IMR-90 (cell line): ENCODE data around the gene AKAP13.
"Not testable (repeated sequence)": the region's sequence is repeated elsewhere in the genome, so short reads cannot be mapped to it uniquely, and the experiment has no call there.

Source experiments
- BHLHE40 ChIP-seq: fragments of 150-350 bp; IDR thresholded peaks from 2 replicates; pipeline ENCODE4 v1.6.1; 2016; ENCODE audit warnings: mild to moderate bottlenecking, low read depth, low read length
- CEBPB ChIP-seq: IDR thresholded peaks from 2 replicates; pipeline ENCODE4 v1.6.1; 2012; ENCODE audit warnings: low read depth, low read length, improper control_type of control experiment
- CHD1 ChIP-seq: IDR thresholded peaks from 2 replicates; pipeline ENCODE4 v1.6.1; 2012; ENCODE audit warnings: low read depth, low read length, improper control_type of control experiment
- CTCF ChIP-seq: conservative IDR thresholded peaks from 2 replicates; pipeline ENCODE4 v1.5.1; 2012; ENCODE audit warnings: mild to moderate bottlenecking, low read depth, low read length, improper control_type of control experiment
- MAZ ChIP-seq: IDR thresholded peaks from 2 replicates; pipeline ENCODE4 v1.6.1; 2012; ENCODE audit warnings: low read depth, mild to moderate bottlenecking, low read length, improper control_type of control experiment, moderate library complexity, borderline replicate concordance
- MXI1 ChIP-seq: IDR thresholded peaks from 2 replicates; pipeline ENCODE4 v1.6.1; 2012; ENCODE audit warnings: low read depth, mild to moderate bottlenecking, low read length, moderate library complexity, borderline replicate concordance
- POLR2A ChIP-seq: IDR thresholded peaks from 2 replicates; pipeline ENCODE4 v1.6.1; 2012; ENCODE audit warnings: mild to moderate bottlenecking, low read depth, low read length
- RAD21 ChIP-seq: IDR thresholded peaks from 2 replicates; pipeline ENCODE4 v1.6.1; 2012; ENCODE audit warnings: low read length, improper control_type of control experiment
- RCOR1 ChIP-seq: IDR thresholded peaks from 2 replicates; pipeline ENCODE4 v1.6.1; 2012; ENCODE audit warnings: mild to moderate bottlenecking, low read length, improper control_type of control experiment; ENCODE audit not compliant: insufficient replicate concordance
- RFX5 ChIP-seq: IDR thresholded peaks from 2 replicates; pipeline ENCODE4 v1.8.0; 2012; ENCODE audit warnings: low read depth, mild to moderate bottlenecking, low read length, moderate library complexity
- TF ChIP-seq, protein P1 (sequence below): fragments of 150-350 bp; IDR thresholded peaks from 2 replicates; pipeline ENCODE4 v1.6.1; 2017; ENCODE audit warnings: mild to moderate bottlenecking, antibody characterized with exemption, low read length, low read depth
- TF ChIP-seq, protein P2 (sequence below): fragments of 150-350 bp; IDR thresholded peaks from 2 replicates; pipeline ENCODE4 v1.6.1; 2016; ENCODE audit warnings: low read depth, mild to moderate bottlenecking, low read length, moderate library complexity, borderline replicate concordance

GRCh38 chr15:85348048-85348766, 32.2 kb upstream of the AKAP13 start:
- not testable (repeated sequence) for TF ChIP-seq CTCF, CHD1, RAD21, MAZ, POLR2A, RFX5, BHLHE40, MXI1, CEBPB, RCOR1
- TF ChIP-seq, protein P1, sequence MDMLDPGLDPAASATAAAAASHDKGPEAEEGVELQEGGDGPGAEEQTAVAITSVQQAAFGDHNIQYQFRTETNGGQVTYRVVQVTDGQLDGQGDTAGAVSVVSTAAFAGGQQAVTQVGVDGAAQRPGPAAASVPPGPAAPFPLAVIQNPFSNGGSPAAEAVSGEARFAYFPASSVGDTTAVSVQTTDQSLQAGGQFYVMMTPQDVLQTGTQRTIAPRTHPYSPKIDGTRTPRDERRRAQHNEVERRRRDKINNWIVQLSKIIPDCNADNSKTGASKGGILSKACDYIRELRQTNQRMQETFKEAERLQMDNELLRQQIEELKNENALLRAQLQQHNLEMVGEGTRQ = not testable (repeated sequence)
- TF ChIP-seq, protein P2, sequence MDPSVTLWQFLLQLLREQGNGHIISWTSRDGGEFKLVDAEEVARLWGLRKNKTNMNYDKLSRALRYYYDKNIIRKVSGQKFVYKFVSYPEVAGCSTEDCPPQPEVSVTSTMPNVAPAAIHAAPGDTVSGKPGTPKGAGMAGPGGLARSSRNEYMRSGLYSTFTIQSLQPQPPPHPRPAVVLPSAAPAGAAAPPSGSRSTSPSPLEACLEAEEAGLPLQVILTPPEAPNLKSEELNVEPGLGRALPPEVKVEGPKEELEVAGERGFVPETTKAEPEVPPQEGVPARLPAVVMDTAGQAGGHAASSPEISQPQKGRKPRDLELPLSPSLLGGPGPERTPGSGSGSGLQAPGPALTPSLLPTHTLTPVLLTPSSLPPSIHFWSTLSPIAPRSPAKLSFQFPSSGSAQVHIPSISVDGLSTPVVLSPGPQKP = not testable (repeated sequence)
